ENCODE measurements around the gene WFDC1. TPM values are rescaled to one million over a fixed set of nuclear protein-coding genes. Genes with fewer than 3 reads are reported as not detected.

WFDC1 gene
- total and polyA plus RNA-seq, 2 of the 4 experiments (the other 2 are of a cell fraction) = 4.7 to 6.8 TPM

GRCh38 chr16:84332975-84333684 lies 38.5 kb downstream of the WFDC1 start:
- 53% methylated on average over 6 of the region's 10 CpGs; no CpG with 5 or more reads in 1 of the 2 experiments for WGBS, 2 experiments (ENCODE audit: extremely low coverage in 2 of 2, insufficient read length in 1 of 2)
- intact Hi-C loops (cut with micrococcal nuclease) = no loop called here
- Histone ChIP-seq H3K23ac (ENCODE audit: low read depth, low read length) (no peak overlapping the region), H3K36me3 (ENCODE audit: control insufficient read depth, insufficient read depth, low read length) (peaks cover 15% of the 10 kb centered on the region; the same call in 1 of the 2 replicates), H2BK15ac (ENCODE audit: low read depth, low read length) (no peak overlapping the region), H3K4me3 (ENCODE audit: insufficient read depth, low read depth, low read length) (no peak overlapping the region), H3K4ac (ENCODE audit: low read depth, low read length) (no peak overlapping the region), H2AK5ac (ENCODE audit: low read depth, low read length) (no peak overlapping the region), H3K9me1 (ENCODE audit: insufficient read depth, low read length) (no peaks in the 10 kb centered on the region), H3K9ac (ENCODE audit: low read depth, low read length) (no peak overlapping the region), H2AFZ (replicated peaks; ENCODE audit: low read length, poor library complexity) (no peak overlapping the region), H4K20me1 (ENCODE audit: insufficient read depth, low read length) (0 out of 2 replicates have a peak, but pooled peaks cover 3% of the 10 kb centered on the region), H3K79me1 (ENCODE audit: low read depth in 1 of 2, low read length in 2 of 2) (no peaks in the 10 kb centered on the region), H2BK120ac (ENCODE audit: low read depth, low read length) (no peak overlapping the region), H3K14ac (replicated peaks; ENCODE audit: low read depth, low read length) (no peak overlapping the region), H2BK20ac (ENCODE audit: low read depth, low read length) (no peak overlapping the region), H4K5ac (ENCODE audit: low read depth, low read length) (no peak overlapping the region), H3K4me2 (ENCODE audit: low read depth, low read length) (no peak overlapping the region), H3K4me1 (ENCODE audit: control insufficient read depth, insufficient read depth, low read length) (no peaks in the 10 kb centered on the region), H3K18ac (ENCODE audit: low read depth, low read length) (no peak overlapping the region), H3K56ac (ENCODE audit: extremely low read depth, insufficient read depth, low read length) (no peak overlapping the region), H3K27ac (ENCODE audit: insufficient read depth, low read length) (no peak overlapping the region), H3K9me3 (ENCODE audit: control insufficient read depth, insufficient read depth, low read length) (peaks cover 3% of the 10 kb centered on the region), H3K27me3 (ENCODE audit: control insufficient read depth, insufficient read depth, low read length) (no peaks in the 10 kb centered on the region), H4K8ac (ENCODE audit: low read depth in 2 of 2, low read length in 2 of 2) (no peak overlapping the region), H4K91ac (ENCODE audit: insufficient read depth, low read depth, low read length) (no peak overlapping the region), H2AK9ac (replicated peaks; ENCODE audit: low read depth, low read length, poor library complexity) (no peak overlapping the region), H2BK5ac (ENCODE audit: low read depth, low read length, poor library complexity, severe bottlenecking) (no peak overlapping the region)
- in situ Hi-C loops (cut with MboI; ENCODE audit: low sequenced_read_pairs) = no loop called here
- ChIA-PET CTCF (no interaction called here), POLR2A (ENCODE audit: unreplicated experiment) (no interaction called here)
- dilution Hi-C loops (cut with HindIII; ENCODE audit: low sequenced_read_pairs, unreplicated experiment) = no loop called here
- no TSS peak for BruUV-seq (replicated peaks)
- no peak for DNase-seq
- TF ChIP-seq ELK1 (IDR thresholded peaks at IDR 0.05; ENCODE audit: borderline replicate concordance, low read depth, low read length) = no peak
- no peak for TF ChIP-seq CTCF (conservative IDR thresholded peaks at IDR 0.05; ENCODE audit: low read depth, low read length)
- TF ChIP-seq POLR2A (IDR thresholded peaks at IDR 0.05; ENCODE audit: low read depth, low read length) = no peak
- no peak for TF ChIP-seq CEBPB (IDR thresholded peaks at IDR 0.05; ENCODE audit: low read depth, low read length)
- TF ChIP-seq FOS (IDR thresholded peaks at IDR 0.05; ENCODE audit: low read depth, low read length) = no peak
- TF ChIP-seq RAD21 (IDR thresholded peaks at IDR 0.05; ENCODE audit: low read length) = no peak
- no peak for TF ChIP-seq MXI1 (IDR thresholded peaks at IDR 0.05; ENCODE audit: borderline replicate concordance, low read depth, low read length)
- TF ChIP-seq SMC3 (IDR thresholded peaks at IDR 0.05; ENCODE audit: low read depth, low read length) = no peak
- no peak for TF ChIP-seq NFE2L2 (IDR thresholded peaks at IDR 0.05; ENCODE audit: low read depth, low read length)
- no peak for TF ChIP-seq BHLHE40 (IDR thresholded peaks at IDR 0.05; ENCODE audit: low read depth, low read length)
- no peak for TF ChIP-seq MAFK (IDR thresholded peaks at IDR 0.05; ENCODE audit: low read depth, low read length)
- no peak for TF ChIP-seq CHD1 (IDR thresholded peaks at IDR 0.05; ENCODE audit: low read depth, low read length)
- TF ChIP-seq, protein P1, sequence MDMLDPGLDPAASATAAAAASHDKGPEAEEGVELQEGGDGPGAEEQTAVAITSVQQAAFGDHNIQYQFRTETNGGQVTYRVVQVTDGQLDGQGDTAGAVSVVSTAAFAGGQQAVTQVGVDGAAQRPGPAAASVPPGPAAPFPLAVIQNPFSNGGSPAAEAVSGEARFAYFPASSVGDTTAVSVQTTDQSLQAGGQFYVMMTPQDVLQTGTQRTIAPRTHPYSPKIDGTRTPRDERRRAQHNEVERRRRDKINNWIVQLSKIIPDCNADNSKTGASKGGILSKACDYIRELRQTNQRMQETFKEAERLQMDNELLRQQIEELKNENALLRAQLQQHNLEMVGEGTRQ (IDR thresholded peaks at IDR 0.05; ENCODE audit: low read depth, low read length) = no peak
- TF ChIP-seq RCOR1 (IDR thresholded peaks at IDR 0.05; ENCODE audit: insufficient replicate concordance, low read length) = no peak
- no peak for TF ChIP-seq RFX5 (IDR thresholded peaks at IDR 0.05; ENCODE audit: low read depth, low read length)
- no peak for TF ChIP-seq MAZ (IDR thresholded peaks at IDR 0.05; ENCODE audit: borderline replicate concordance, low read depth, low read length)
- peak; percentile 14; the same call in 1 of the 2 replicates for ATAC-seq (ENCODE audit: low read depth)

Measured in IMR-90 (cell line).